Liver (tissue), 9 donors: ENCODE measurements around the gene FGF3. TPM values are rescaled to one million over a fixed set of nuclear protein-coding genes. Genes with fewer than 3 reads are reported as not detected.

ENCODE experiments used
- DNase-seq: peaks from one replicate; pipeline ENCODE4 v3.0.0-alpha.2; 2017; ENCODE audit warnings: low spot score
- H3K27ac ChIP-seq, 2 donors: one replicate each; pipeline ENCODE4 v1.7.0; 2013; ENCODE audit warnings: inconsistent platforms in 2 of 2, low read length in 2 of 2, control low read depth in 1 of 2, low read depth in 1 of 2, mild to moderate bottlenecking in 1 of 2
- H3K27me3 ChIP-seq, 4 donors: one replicate each; pipeline versions ENCODE4 v1.6.1 to v1.7.0; 2013; ENCODE audit warnings: low read length in 3 of 4, inconsistent platforms in 1 of 4, mild to moderate bottlenecking in 1 of 4, moderate library complexity in 1 of 4; ENCODE audit not compliant: control insufficient read depth in 4 of 4, insufficient read depth in 4 of 4
- H3K36me3 ChIP-seq, 4 donors: one replicate each; pipeline versions ENCODE4 v1.6.1 to v1.7.0; 2013; ENCODE audit warnings: low read length in 3 of 4, mild to moderate bottlenecking in 3 of 4, low read depth in 1 of 4, moderate library complexity in 1 of 4; ENCODE audit not compliant: control insufficient read depth in 4 of 4, insufficient read depth in 3 of 4
- H3K4me1 ChIP-seq, 4 donors: one replicate each; pipeline versions ENCODE4 v1.6.1 to v1.7.0; 2013; ENCODE audit warnings: low read length in 3 of 4, mild to moderate bottlenecking in 3 of 4, moderate library complexity in 1 of 4; ENCODE audit not compliant: control insufficient read depth in 4 of 4, insufficient read depth in 4 of 4
- H3K4me3 ChIP-seq, 3 donors: one replicate each; pipeline versions ENCODE4 v1.6.1 to v1.7.0; 2013; ENCODE audit warnings: low read length in 3 of 3, control low read depth in 1 of 3, low read depth in 1 of 3, mild to moderate bottlenecking in 1 of 3
- H3K9ac ChIP-seq, 2 donors: one replicate each; pipeline ENCODE4 v1.7.0; 2013; ENCODE audit warnings: low read length in 2 of 2, mild to moderate bottlenecking in 2 of 2, moderate library complexity in 2 of 2, control low read depth in 1 of 2, low read depth in 1 of 2
- H3K9me3 ChIP-seq, 4 donors: one replicate each; pipeline versions ENCODE4 v1.6.1 to v1.7.0; 2013; ENCODE audit warnings: low read length in 3 of 4; ENCODE audit not compliant: control insufficient read depth in 4 of 4
- ATF3 ChIP-seq: IDR thresholded peaks from 2 replicates; pipeline ENCODE4 v1.6.1; 2016; ENCODE audit warnings: antibody characterized with exemption
- CTCF ChIP-seq: fragments of 150-350 bp; IDR thresholded peaks from 2 replicates; pipeline ENCODE4 v1.5.1; 2017; ENCODE audit warnings: improper control_type of control experiment, low read depth, low read length; ENCODE audit not compliant: missing input control
- EGR1 ChIP-seq, 2 donors: IDR thresholded peaks; 2 replicates each; pipeline ENCODE4 v1.6.1; 2016 to 2018; ENCODE audit warnings: antibody characterized with exemption in 2 of 2, low read depth in 2 of 2
- FOXA1 ChIP-seq: IDR thresholded peaks from 2 replicates; pipeline ENCODE4 v1.6.1; 2016; ENCODE audit warnings: antibody characterized with exemption
- FOXA2 ChIP-seq: IDR thresholded peaks from 2 replicates; pipeline ENCODE4 v1.6.1; 2016; ENCODE audit warnings: antibody characterized with exemption
- GABPA ChIP-seq, 2 donors: IDR thresholded peaks in 1 of 2; conservative IDR thresholded peaks in 1 of 2; 2 replicates each; pipeline ENCODE4 v1.6.1; 2016; ENCODE audit warnings: antibody characterized with exemption in 2 of 2, mild to moderate bottlenecking in 1 of 2, moderate library complexity in 1 of 2
- HNF4A ChIP-seq, 2 donors: conservative IDR thresholded peaks; 2 replicates each; pipeline ENCODE4 v1.6.1; 2016; ENCODE audit warnings: antibody characterized with exemption in 2 of 2, mild to moderate bottlenecking in 2 of 2
- HNF4G ChIP-seq: IDR thresholded peaks from 2 replicates; pipeline ENCODE4 v1.6.1; 2016; ENCODE audit warnings: antibody characterized with exemption
- JUND ChIP-seq, 2 donors: IDR thresholded peaks; 2 replicates each; pipeline ENCODE4 v1.6.1; 2016; ENCODE audit warnings: antibody characterized with exemption in 2 of 2
- MAX ChIP-seq: IDR thresholded peaks from 2 replicates; pipeline ENCODE4 v1.6.1; 2016; ENCODE audit warnings: antibody characterized with exemption
- NR2F2 ChIP-seq: IDR thresholded peaks from 2 replicates; pipeline ENCODE4 v1.6.1; 2016; ENCODE audit warnings: antibody characterized with exemption
- RAD21 ChIP-seq, 2 donors: IDR thresholded peaks; 2 replicates each; pipeline ENCODE4 v1.6.1; 2016; ENCODE audit warnings: antibody characterized with exemption in 2 of 2, mild to moderate bottlenecking in 2 of 2
- REST ChIP-seq: IDR thresholded peaks from 2 replicates; pipeline ENCODE4 v1.6.1; 2016; ENCODE audit warnings: antibody characterized with exemption, mild to moderate bottlenecking
- RXRA ChIP-seq, 2 donors: IDR thresholded peaks; 2 replicates each; pipeline ENCODE4 v1.6.1; 2017 to 2018; ENCODE audit warnings: antibody characterized with exemption in 2 of 2, mild to moderate bottlenecking in 1 of 2
- SP1 ChIP-seq: IDR thresholded peaks from 2 replicates; pipeline ENCODE4 v1.6.1; 2018; ENCODE audit warnings: antibody characterized with exemption, mild to moderate bottlenecking
- TAF1 ChIP-seq: conservative IDR thresholded peaks from 2 replicates; pipeline ENCODE4 v1.6.1; 2016; ENCODE audit warnings: antibody characterized with exemption, mild to moderate bottlenecking
- YY1 ChIP-seq: IDR thresholded peaks from 2 replicates; pipeline ENCODE4 v1.6.1; 2016; ENCODE audit warnings: antibody characterized with exemption, mild to moderate bottlenecking
- ZBTB33 ChIP-seq: IDR thresholded peaks from 2 replicates; pipeline ENCODE4 v1.6.1; 2016; ENCODE audit warnings: antibody characterized with exemption
- WGBS: extraction: QIAGEN DNeasy Blood & Tissue Kit; methylation state at CpG from one replicate; pipeline ENCODE4 v1.1.7; 2013; 5-methylcytosine and 5-hydroxymethylcytosine counted together
- polyA plus RNA-seq, 2 donors: library from polyadenylated mRNA; stranded (reverse) in 1 of 2; unstranded in 1 of 2; fragments of 200-250 nt in 1 of 2; fragments of >200 nt in 1 of 2; fragmentation: Nextera tagmentation in 1 of 2; extraction: Ambion mirVana in 1 of 2; gene quantifications; one replicate each; pipeline versions ENCODE4 v1.2.1 to v1.2.3, GENCODE V29; 2013 to 2015
- total RNA-seq, 2 donors: library from RNA; depleted of rRNA; stranded (reverse); fragments of >200 nt; gene quantifications; one replicate each; pipeline ENCODE4 v1.2.3, GENCODE V29; 2014
- donor health status: healthy.
- donor health status: healthy.
- donor health status: healthy.
- donor health status: healthy.
- donor health status: healthy.

Gene FGF3
- total and polyA plus RNA-seq, 4 donors = not detected

GRCh38 chr11:69840371-69841169 lies 21.4 kb upstream of the FGF3 start:
- Histone ChIP-seq H3K9me3 (no peaks in the 10 kb centered on the region), H3K27me3 (peaks cover 0 to 4% (median 0%) of the 10 kb centered on the region in 4 donors), H3K36me3 (no peaks in the 10 kb centered on the region), H3K4me3 (no peak overlapping the region), H3K27ac (no peak overlapping the region), H3K4me1 (no peaks in the 10 kb centered on the region), H3K9ac (no peak overlapping the region)
- DNase-seq = no peak
- WGBS = 79% methylated on average over 20 of the region's 20 CpGs
- TF ChIP-seq REST = no peak
- no peak for TF ChIP-seq EGR1 (IDR thresholded peaks at IDR 0.05; ENCODE audit: low read depth in 2 of 2)
- no peak for TF ChIP-seq FOXA2

- Histone ChIP-seq H3K4me1 (no peaks in the 10 kb centered on the region), H3K27ac (no peak overlapping the region), H3K27me3 (peaks cover 0 to 4% (median 0%) of the 10 kb centered on the region in 4 donors), H3K9ac (no peak overlapping the region), H3K36me3 (no peaks in the 10 kb centered on the region), H3K4me3 (no peak overlapping the region), H3K9me3 (no peaks in the 10 kb centered on the region)
- 81% methylated on average over 9 of the region's 9 CpGs for WGBS
- TF ChIP-seq TAF1 (no peak), GABPA (IDR thresholded peaks at IDR 0.05 in 1 of 2, conservative IDR thresholded peaks at IDR 0.05 in 1 of 2) (no peak), REST (no peak), CTCF (no peak), ATF3 (no peak), YY1 (no peak), FOXA2 (no peak), RXRA (IDR thresholded peaks at IDR 0.05) (no peak), HNF4G (no peak), NR2F2 (no peak), HNF4A (conservative IDR thresholded peaks at IDR 0.05) (no peak), FOXA1 (no peak), EGR1 (IDR thresholded peaks at IDR 0.05; ENCODE audit: low read depth in 2 of 2) (no peak), SP1 (no peak), JUND (IDR thresholded peaks at IDR 0.05) (no peak), ZBTB33 (no peak), RAD21 (IDR thresholded peaks at IDR 0.05) (no peak), MAX (no peak)
- no peak for DNase-seq
Observed at GRCh38 chr11:69839516-69839915, 20.3 kb upstream of the FGF3 start.
